Globus pallidus (tissue), 1 donor: ENCODE results near the gene ATP2C1.
"Not testable (repeated sequence)": the region's sequence is repeated elsewhere in the genome, so short reads cannot be mapped to it uniquely, and the experiment has no call there.

ENCODE experiments used
- DNase-seq: peaks from one replicate; pipeline ENCODE4 v3.0.0-alpha.2; 2015; ENCODE audit warnings: low spot score

Gene ATP2C1

DNA sequence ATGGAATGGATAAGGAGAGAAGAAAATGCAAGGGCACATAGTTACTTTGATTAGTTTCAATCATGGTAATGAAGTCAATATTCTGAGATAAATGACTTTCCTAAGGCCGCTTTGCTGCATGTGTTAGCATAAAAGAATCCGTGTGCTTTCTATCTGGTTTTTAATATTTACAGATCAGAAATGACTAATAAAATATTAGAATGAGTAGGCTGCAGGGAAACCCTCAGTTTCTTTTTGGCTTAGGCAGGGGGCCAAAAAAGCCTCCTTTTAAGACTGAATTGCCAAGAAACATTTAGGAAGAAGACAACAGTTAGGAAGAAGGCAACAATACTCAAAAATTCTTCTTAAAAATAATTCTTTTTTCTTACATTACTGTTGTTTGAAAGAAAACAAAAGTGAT, 144.4 kb downstream of the ATP2C1 start:
- no peak for DNase-seq

DNA sequence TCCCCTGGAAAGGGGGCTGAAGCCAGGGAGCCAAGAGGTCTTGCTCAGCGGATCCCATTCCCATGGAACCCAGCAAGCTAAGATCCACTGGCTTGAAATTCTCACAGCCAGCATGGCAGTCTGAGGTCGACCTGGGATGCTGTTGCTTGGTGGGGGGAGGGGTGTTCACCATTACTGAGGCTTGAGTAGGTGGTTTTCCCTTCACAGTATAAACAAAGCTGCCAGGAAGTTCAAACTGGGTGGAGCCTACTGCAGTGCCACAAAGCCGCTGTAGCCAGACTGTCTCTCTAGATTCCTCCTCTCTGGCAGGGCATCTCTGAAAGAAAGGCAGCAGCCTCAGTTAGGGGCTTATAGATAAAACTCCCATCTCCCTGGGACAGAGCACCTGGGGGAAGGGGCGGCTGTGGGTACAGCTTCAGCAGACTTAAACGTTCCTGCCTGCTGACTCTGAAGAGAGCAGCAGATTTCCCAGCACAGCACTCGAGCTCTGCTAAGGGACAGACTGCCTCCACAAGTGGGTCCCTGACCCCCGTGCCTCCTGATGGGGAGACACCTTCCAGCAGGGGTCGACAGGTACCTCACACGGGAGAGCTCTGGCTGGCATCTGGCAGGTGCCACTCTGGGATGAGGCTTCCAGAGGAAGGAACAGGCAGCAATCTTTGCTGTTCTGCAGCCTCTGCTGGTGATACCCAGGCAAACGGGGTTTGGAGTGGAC, 148.5 kb downstream of the ATP2C1 start:
- DNase-seq, result not testable (repeated sequence)

DNA sequence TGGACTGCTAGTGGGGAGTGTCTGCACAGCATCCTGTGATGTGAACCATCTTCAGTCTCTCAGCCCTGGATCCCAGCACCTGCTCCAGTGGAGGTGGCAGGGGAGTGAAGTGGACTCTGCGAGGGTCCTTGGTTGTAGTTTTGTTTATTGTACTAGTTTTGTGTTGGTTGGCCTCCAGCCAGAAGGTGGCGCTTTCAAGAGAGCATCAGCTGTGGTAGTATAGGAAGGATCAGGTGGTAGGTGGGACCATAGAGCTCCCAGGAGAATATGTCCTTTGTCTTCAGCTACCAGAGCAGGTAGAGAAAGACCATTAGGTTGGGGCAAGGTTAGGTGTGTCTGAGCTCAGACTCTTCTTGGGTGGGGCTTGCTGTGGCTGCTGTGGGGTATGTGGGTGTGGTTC, 153.7 kb downstream of the ATP2C1 start:
- DNase-seq, result no peak

GRCh38 chr3:131048030-131048429, 154.1 kb downstream of the ATP2C1 start:
- no peak for DNase-seq

DNA sequence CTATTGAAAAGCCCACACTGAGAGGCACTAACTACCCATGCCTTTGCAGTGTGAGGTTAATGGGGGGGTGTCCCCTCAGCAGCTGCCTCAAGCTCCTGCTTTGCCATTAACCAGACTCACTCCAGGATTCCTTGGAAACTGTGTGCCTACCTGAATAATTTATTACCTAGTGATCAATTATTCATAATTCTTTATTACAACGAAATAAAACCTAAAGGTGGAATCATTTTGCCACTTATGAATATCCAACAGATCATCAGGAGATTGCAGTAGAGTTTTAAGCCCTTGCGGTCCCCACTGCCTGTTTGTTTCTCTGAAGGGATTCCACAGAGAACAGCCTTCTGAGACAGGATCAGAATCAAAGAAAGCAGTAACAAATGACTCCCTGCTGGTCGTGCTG, 156.1 kb downstream of the ATP2C1 start:
- no peak for DNase-seq

- DNase-seq, result peak; percentile 24
These were observed 159.4 kb downstream of the ATP2C1 start for GRCh38 chr3:131053043-131053859.
